Stimulated activated CD8-positive, alpha-beta memory T cell treated with anti-CD3 and anti-CD28 coated beads, Interleukin-2, amount 100 ng/mL, for 1 hour (primary cell): ENCODE data around the gene RAB11FIP3.

Source experiments
- DNase-seq, 2 donors: peaks; one replicate each; pipeline ENCODE4 v3.0.0-alpha.2; 2020; ENCODE audit warnings: low read depth in 2 of 2

The RAB11FIP3 gene

GRCh38 chr16:553601-554296 lies 128.3 kb downstream of the RAB11FIP3 start:
- DNase-seq = no peak

- no peak for DNase-seq
Measured at GRCh38 chr16:554297-554621, 128.8 kb downstream of the RAB11FIP3 start.

- DNase-seq = no peak
Measured at GRCh38 chr16:554640-555365, 129.4 kb downstream of the RAB11FIP3 start.

- no peak for DNase-seq
Measured at GRCh38 chr16:555528-556473, 130.4 kb downstream of the RAB11FIP3 start.

GRCh38 chr16:556474-557173 lies 131.2 kb downstream of the RAB11FIP3 start:
- no peak for DNase-seq

GRCh38 chr16:557463-558297 lies 132.2 kb downstream of the RAB11FIP3 start:
- DNase-seq = no peak

- no peak for DNase-seq
Measured at GRCh38 chr16:558298-559020, 133.0 kb downstream of the RAB11FIP3 start.

GRCh38 chr16:559021-559380 lies 133.6 kb downstream of the RAB11FIP3 start:
- no peak for DNase-seq

GRCh38 chr16:559411-560203 lies 134.2 kb downstream of the RAB11FIP3 start:
- DNase-seq = no peak

GRCh38 chr16:560204-560700 lies 134.8 kb downstream of the RAB11FIP3 start, which contains the start of gene PRR35:
Gene PRR35 (plus strand): TSS chr16:560394. CDS start chr16:563295, 2,901 bp downstream.
- DNase-seq = no peak

- no peak for DNase-seq
Measured at GRCh38 chr16:560701-561412, 135.4 kb downstream of the RAB11FIP3 start.

- no peak for DNase-seq
Measured at GRCh38 chr16:561413-561794, 136.0 kb downstream of the RAB11FIP3 start.

GRCh38 chr16:561957-562938 lies 136.8 kb downstream of the RAB11FIP3 start:
- DNase-seq = no peak

GRCh38 chr16:563072-563644 lies 137.7 kb downstream of the RAB11FIP3 start:
- no peak for DNase-seq

GRCh38 chr16:564690-565418 lies 139.4 kb downstream of the RAB11FIP3 start:
- DNase-seq = no peak
